K562 (cell line): Measurements from ENCODE around the gene RHOB. TPM values are rescaled to one million over a fixed set of nuclear protein-coding genes. Genes with fewer than 3 reads are reported as not detected.

ENCODE experiments used
- ATAC-seq: fragments of 200-7000 bp; cut with Tn5 transposase; 3 replicates; pipeline ENCODE4 v1.9.1; 2020; ENCODE audit warnings: moderate library complexity
- BruUV-seq: library from RNA; stranded (reverse); fragments of 400-500 nt; replicated peaks from 2 replicates; lab custom pipeline; 2021; lab: Mats Ljungman, UMichigan
- CTCF ChIA-PET: fragments of 300-600 bp; formaldehyde crosslinking; extraction: SDS; loops from one replicate; lab custom pipeline; 2021; ENCODE audit warnings: low intra/inter-chr PET ratio; lab: Yijun Ruan, JAX
- POLR2A ChIA-PET: fragments of 300-600, 350-650 bp; sonication (Branson Sonifier 250); formaldehyde crosslinking; extraction: SDS; loops from one replicate; lab custom pipeline; 2021; ENCODE audit warnings: antibody characterized with exemption, inconsistent platforms; lab: Yijun Ruan, JAX
- DNase-seq, 4 experiments: peaks; one replicate each; pipeline versions ENCODE4 v3.0.0 to v3.0.0-alpha.2; 2011 to 2018; ENCODE audit warnings: low spot score in 3 of 4, mixed read lengths in 3 of 4; ENCODE audit errors: extremely low read depth in 1 of 4
- FAIRE-seq: peaks from 2 replicates; lab custom pipeline; 2011; peaks lifted over from hg19 to GRCh38; lab: Jason Lieb, UNC
- H2AFZ ChIP-seq: 2 replicates; pipeline ENCODE4 v1.6.0; 2011; ENCODE audit warnings: low read depth, low read length, control low read depth, inconsistent platforms
- H3K27ac ChIP-seq: fragments of 200-600 bp; 3 replicates; pipeline ENCODE4 v1.8.0; 2011; ENCODE audit warnings: low read depth, mild to moderate bottlenecking, control low read depth, inconsistent platforms, low read length, moderate library complexity, mixed read lengths; ENCODE audit errors: extremely low read depth
- H3K27me3 ChIP-seq, 2 experiments: fragments of 300-600 bp in 1 of 2; 2 replicates in 1 of 2; 3 replicates in 1 of 2; pipeline versions ENCODE4 v1.6.0 to v1.8.0; 2011; ENCODE audit warnings: inconsistent platforms in 2 of 2, low read length in 2 of 2, mild to moderate bottlenecking in 1 of 2, mixed read lengths in 1 of 2, moderate library complexity in 1 of 2; ENCODE audit not compliant: control insufficient read depth in 2 of 2, insufficient read depth in 2 of 2
- H3K36me3 ChIP-seq: fragments of 300-600 bp; 3 replicates; pipeline ENCODE4 v1.8.0; 2011; ENCODE audit warnings: mild to moderate bottlenecking, low read length, inconsistent platforms; ENCODE audit not compliant: control insufficient read depth, insufficient read depth
- H3K4me1 ChIP-seq, 2 experiments: fragments of 200-600 bp in 1 of 2; replicated peaks in 1 of 2; 2 replicates in 1 of 2; 3 replicates in 1 of 2; pipeline versions ENCODE4 v1.5.1 to v1.8.0; 2011; ENCODE audit warnings: inconsistent platforms in 2 of 2, low read length in 2 of 2, mild to moderate bottlenecking in 1 of 2, mixed read lengths in 1 of 2, moderate library complexity in 1 of 2; ENCODE audit not compliant: control insufficient read depth in 2 of 2, insufficient read depth in 2 of 2
- H3K4me2 ChIP-seq: 2 replicates; pipeline ENCODE4 v1.6.1; 2011; ENCODE audit warnings: low read length, control low read depth, inconsistent platforms, mixed read lengths; ENCODE audit not compliant: insufficient read depth
- H3K4me3 ChIP-seq: fragments of 200-600 bp; sonication (generic), shearing (Covaris generic); 2 replicates; pipeline ENCODE4 v1.5.1; 2016; ENCODE audit warnings: control low read depth, inconsistent platforms
- H3K79me2 ChIP-seq: fragments of 200-600 bp; 3 replicates; pipeline ENCODE4 v1.8.0; 2011; ENCODE audit warnings: low read length, inconsistent platforms; ENCODE audit not compliant: control insufficient read depth, insufficient read depth
- H3K9ac ChIP-seq, 2 experiments: 2 replicates each; pipeline versions ENCODE4 v1.6.0 to v1.6.1; 2011; ENCODE audit warnings: low read depth in 2 of 2, low read length in 2 of 2, control low read depth in 1 of 2, inconsistent platforms in 1 of 2, mild to moderate bottlenecking in 1 of 2, mixed read lengths in 1 of 2; ENCODE audit not compliant: insufficient read depth in 1 of 2
- H3K9me1 ChIP-seq: one replicate; pipeline ENCODE4 v1.6.0; 2011; ENCODE audit warnings: inconsistent platforms, mild to moderate bottlenecking, low read length, moderate library complexity; ENCODE audit not compliant: control insufficient read depth, insufficient read depth
- H3K9me3 ChIP-seq: replicated peaks from 2 replicates; pipeline ENCODE4 v1.5.1; 2011; ENCODE audit warnings: low read depth, low read length, inconsistent platforms; ENCODE audit not compliant: control insufficient read depth, insufficient read depth
- H4K20me1 ChIP-seq: replicated peaks from 2 replicates; pipeline ENCODE4 v1.6.1; 2011; ENCODE audit warnings: low read length, inconsistent platforms, mixed read lengths; ENCODE audit not compliant: control insufficient read depth, insufficient read depth
- BDP1 ChIP-seq: IDR thresholded peaks from 3 replicates; pipeline ENCODE4 v1.6.1; 2011; ENCODE audit not compliant: insufficient read length, insufficient read depth
- ETS1 ChIP-seq: conservative IDR thresholded peaks from 2 replicates; pipeline ENCODE4 v1.6.1; 2011; ENCODE audit warnings: low read depth, mild to moderate bottlenecking, low read length; ENCODE audit not compliant: control insufficient read depth
- GATAD2A ChIP-seq: fragments of 450-650 bp; IDR thresholded peaks from 2 replicates; pipeline ENCODE4 v1.6.1; 2017
- HOXB6 ChIP-seq: fragments of 250-450 bp; sonication (Bioruptor Pico); IDR thresholded peaks from 2 replicates; pipeline ENCODE4 v1.5.1; 2022; ENCODE audit warnings: mild to moderate bottlenecking, borderline replicate concordance
- PPARD ChIP-seq: fragments of 250-450 bp; sonication (Bioruptor Pico); IDR thresholded peaks from 2 replicates; pipeline ENCODE4 v1.8.0; 2022; ENCODE audit warnings: inconsistent platforms, mild to moderate bottlenecking, moderate library complexity
- PTBP1 ChIP-seq: fragments of 200-400 bp; formaldehyde crosslinking; IDR thresholded peaks from 2 replicates; pipeline ENCODE4 v1.6.1; 2017; ENCODE audit warnings: low read depth, low read length
- RB1 ChIP-seq: fragments of 450-650 bp; IDR thresholded peaks from 2 replicates; pipeline ENCODE4 v1.6.1; 2017; ENCODE audit warnings: low read depth, mild to moderate bottlenecking
- SMAD2 ChIP-seq: fragments of 150-350 bp; IDR thresholded peaks from 2 replicates; pipeline ENCODE4 v1.6.1; 2014; ENCODE audit warnings: low read depth, mild to moderate bottlenecking, low read length
- ZBTB8A ChIP-seq: fragments of 450-650 bp; IDR thresholded peaks from 2 replicates; pipeline ENCODE4 v1.6.1; 2018; ENCODE audit warnings: mild to moderate bottlenecking, moderate library complexity; ENCODE audit not compliant: partially characterized antibody
- ZNF76 ChIP-seq: fragments of 250-450 bp; sonication (Bioruptor Pico); IDR thresholded peaks from 2 replicates; pipeline ENCODE4 v1.4.0; 2020; ENCODE audit warnings: mild to moderate bottlenecking, moderate library complexity, borderline replicate concordance
- WGBS: fragments of 100-300 bp; shearing (Covaris generic); methylation state at CpG from one replicate; pipeline ENCODE4 v1.1.6; 2016; ENCODE audit warnings: low coverage, mixed read lengths; ENCODE audit not compliant: insufficient coverage; ENCODE audit errors: missing lambda C conversion rate; 5-methylcytosine and 5-hydroxymethylcytosine counted together
- in situ Hi-C: fragments of 300-500 bp; cut with MboI; formaldehyde crosslinking; loops from 4 replicates; pipeline ENCODE4 v1.15.0; 2018; ENCODE audit warnings: inconsistent platforms, mixed read lengths
- intact Hi-C: fragments of 100-400 bp; cut with micrococcal nuclease; formaldehyde crosslinking; loops from 2 replicates; pipeline ENCODE4 v1.14.2; 2022
- polyA plus RNA-seq, 8 experiments: library from polyadenylated mRNA; depleted of rRNA in 4 of 8; stranded (reverse) in 5 of 8; unstranded in 3 of 8; fragments of >200 nt; fragmentation: Nextera tagmentation in 2 of 8; fragmentation: Illumina TruSeq in 1 of 8; extraction: Ambion mirVana in 2 of 8; extraction: Trizol in 1 of 8; gene quantifications; 2 replicates each; pipeline versions ENCODE4 v1.2.1 to v1.2.3, GENCODE V29; 2011 to 2014; ENCODE audit warnings: inconsistent platforms in 1 of 8, missing spikeins in 1 of 8
- total RNA-seq, 7 experiments: library from RNA; depleted of rRNA in 6 of 7; stranded (reverse); fragments of >200 nt in 6 of 7; fragmentation: Illumina TruSeq in 2 of 7; extraction: Trizol in 2 of 7; gene quantifications; 2 replicates each; pipeline versions ENCODE4 v1.2.1 to v1.2.3, GENCODE V29; 2011 to 2021; ENCODE audit warnings: low replicate concordance in 1 of 7
- TF ChIP-seq, protein P1 (sequence below): fragments of 450-650 bp; IDR thresholded peaks from 2 replicates; pipeline ENCODE4 v1.7.0; 2016; ENCODE audit warnings: borderline replicate concordance
- TF ChIP-seq, protein P2 (sequence below): sonication (generic); formaldehyde crosslinking; IDR thresholded peaks from 2 replicates; pipeline ENCODE4 v1.8.1; 2023; ENCODE audit warnings: missing genetic modification reagents, mild to moderate bottlenecking, borderline replicate concordance
- TF ChIP-seq, protein P3 (sequence below): fragments of 250-450 bp; sonication (Bioruptor Pico); IDR thresholded peaks from 2 replicates; pipeline ENCODE4 v1.4.0; 2020; ENCODE audit warnings: borderline replicate concordance

The RHOB gene
- total and polyA plus RNA-seq, 9 of the 15 experiments (the other 6 are each of a cell fraction or from before 2014, with no cell fraction given), result 0.07 to 4.8 (median 1.1) TPM

DNA sequence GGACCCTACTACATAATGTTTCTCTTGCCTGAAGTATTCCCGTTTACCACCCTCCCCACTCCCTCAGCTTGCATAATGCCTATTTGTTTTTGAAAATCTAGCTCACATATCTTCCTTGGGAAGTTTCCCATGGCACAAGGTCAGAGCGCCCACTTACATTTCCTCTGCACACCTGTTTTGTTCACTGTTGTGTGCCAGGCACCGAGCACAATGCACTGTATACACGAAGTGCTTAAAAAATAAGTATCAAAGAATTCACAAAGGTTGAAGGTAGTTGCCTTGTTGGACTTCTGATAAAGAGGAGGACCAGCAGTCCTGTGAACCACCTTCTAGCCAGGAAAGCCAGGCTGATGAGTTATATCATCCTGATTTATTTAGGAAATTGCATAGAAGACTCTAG lies 16.8 kb upstream of the RHOB start:
- CTCF ChIA-PET, result no interaction called here
- Histone ChIP-seq H3K4me1 (peaks cover 6 to 29% of the 10 kb centered on the region in 2 experiments; a peak in 4 of 5 replicates), H3K27ac (no peak overlapping the region; the same call in 2 of the 3 replicates), H3K27me3 (no peaks in the 10 kb centered on the region), H4K20me1 (no peaks in the 10 kb centered on the region), H3K36me3 (no peaks in the 10 kb centered on the region), H3K9me1 (no peaks in the 10 kb centered on the region), H3K79me2 (no peaks in the 10 kb centered on the region), H3K4me2 (no peak overlapping the region), H3K9ac (no peak overlapping the region), H2AFZ (no peak overlapping the region), H3K4me3 (no peak overlapping the region), H3K9me3 (no peaks in the 10 kb centered on the region)
- ATAC-seq (no peak), FAIRE-seq (no peak), DNase-seq (no peak)
- in situ Hi-C loops, result loop anchor here (25.0 kb wide), 1 partner anchor 507 kb away; no protein-coding TSS in a partner anchor
- WGBS, result 28% methylated on average over 4 of the region's 4 CpGs
- POLR2A ChIA-PET, result interaction anchor here (1.8 kb wide), 1 partner anchor 9 kb away, joined by 8 read pairs; no protein-coding TSS in a partner anchor
- intact Hi-C loops, result no loop called here
- BruUV-seq, result no TSS peak
- TF ChIP-seq, protein P1, sequence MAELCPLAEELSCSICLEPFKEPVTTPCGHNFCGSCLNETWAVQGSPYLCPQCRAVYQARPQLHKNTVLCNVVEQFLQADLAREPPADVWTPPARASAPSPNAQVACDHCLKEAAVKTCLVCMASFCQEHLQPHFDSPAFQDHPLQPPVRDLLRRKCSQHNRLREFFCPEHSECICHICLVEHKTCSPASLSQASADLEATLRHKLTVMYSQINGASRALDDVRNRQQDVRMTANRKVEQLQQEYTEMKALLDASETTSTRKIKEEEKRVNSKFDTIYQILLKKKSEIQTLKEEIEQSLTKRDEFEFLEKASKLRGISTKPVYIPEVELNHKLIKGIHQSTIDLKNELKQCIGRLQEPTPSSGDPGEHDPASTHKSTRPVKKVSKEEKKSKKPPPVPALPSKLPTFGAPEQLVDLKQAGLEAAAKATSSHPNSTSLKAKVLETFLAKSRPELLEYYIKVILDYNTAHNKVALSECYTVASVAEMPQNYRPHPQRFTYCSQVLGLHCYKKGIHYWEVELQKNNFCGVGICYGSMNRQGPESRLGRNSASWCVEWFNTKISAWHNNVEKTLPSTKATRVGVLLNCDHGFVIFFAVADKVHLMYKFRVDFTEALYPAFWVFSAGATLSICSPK, result no peak
- no peak for TF ChIP-seq GATAD2A
- TF ChIP-seq SMAD2, result no peak
- TF ChIP-seq PPARD (CRISPR knock-in tag), result no peak
- TF ChIP-seq, protein P2, sequence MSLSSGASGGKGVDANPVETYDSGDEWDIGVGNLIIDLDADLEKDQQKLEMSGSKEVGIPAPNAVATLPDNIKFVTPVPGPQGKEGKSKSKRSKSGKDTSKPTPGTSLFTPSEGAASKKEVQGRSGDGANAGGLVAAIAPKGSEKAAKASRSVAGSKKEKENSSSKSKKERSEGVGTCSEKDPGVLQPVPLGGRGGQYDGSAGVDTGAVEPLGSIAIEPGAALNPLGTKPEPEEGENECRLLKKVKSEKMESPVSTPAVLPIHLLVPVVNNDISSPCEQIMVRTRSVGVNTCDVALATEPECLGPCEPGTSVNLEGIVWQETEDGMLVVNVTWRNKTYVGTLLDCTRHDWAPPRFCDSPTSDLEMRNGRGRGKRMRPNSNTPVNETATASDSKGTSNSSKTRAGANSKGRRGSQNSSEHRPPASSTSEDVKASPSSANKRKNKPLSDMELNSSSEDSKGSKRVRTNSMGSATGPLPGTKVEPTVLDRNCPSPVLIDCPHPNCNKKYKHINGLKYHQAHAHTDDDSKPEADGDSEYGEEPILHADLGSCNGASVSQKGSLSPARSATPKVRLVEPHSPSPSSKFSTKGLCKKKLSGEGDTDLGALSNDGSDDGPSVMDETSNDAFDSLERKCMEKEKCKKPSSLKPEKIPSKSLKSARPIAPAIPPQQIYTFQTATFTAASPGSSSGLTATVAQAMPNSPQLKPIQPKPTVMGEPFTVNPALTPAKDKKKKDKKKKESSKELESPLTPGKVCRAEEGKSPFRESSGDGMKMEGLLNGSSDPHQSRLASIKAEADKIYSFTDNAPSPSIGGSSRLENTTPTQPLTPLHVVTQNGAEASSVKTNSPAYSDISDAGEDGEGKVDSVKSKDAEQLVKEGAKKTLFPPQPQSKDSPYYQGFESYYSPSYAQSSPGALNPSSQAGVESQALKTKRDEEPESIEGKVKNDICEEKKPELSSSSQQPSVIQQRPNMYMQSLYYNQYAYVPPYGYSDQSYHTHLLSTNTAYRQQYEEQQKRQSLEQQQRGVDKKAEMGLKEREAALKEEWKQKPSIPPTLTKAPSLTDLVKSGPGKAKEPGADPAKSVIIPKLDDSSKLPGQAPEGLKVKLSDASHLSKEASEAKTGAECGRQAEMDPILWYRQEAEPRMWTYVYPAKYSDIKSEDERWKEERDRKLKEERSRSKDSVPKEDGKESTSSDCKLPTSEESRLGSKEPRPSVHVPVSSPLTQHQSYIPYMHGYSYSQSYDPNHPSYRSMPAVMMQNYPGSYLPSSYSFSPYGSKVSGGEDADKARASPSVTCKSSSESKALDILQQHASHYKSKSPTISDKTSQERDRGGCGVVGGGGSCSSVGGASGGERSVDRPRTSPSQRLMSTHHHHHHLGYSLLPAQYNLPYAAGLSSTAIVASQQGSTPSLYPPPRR (CRISPR knock-in tag), result no peak
- no peak for TF ChIP-seq ZNF76 (CRISPR knock-in tag)
- no peak for TF ChIP-seq ETS1
- TF ChIP-seq BDP1, result no peak
- no peak for TF ChIP-seq PTBP1
- TF ChIP-seq, protein P3, sequence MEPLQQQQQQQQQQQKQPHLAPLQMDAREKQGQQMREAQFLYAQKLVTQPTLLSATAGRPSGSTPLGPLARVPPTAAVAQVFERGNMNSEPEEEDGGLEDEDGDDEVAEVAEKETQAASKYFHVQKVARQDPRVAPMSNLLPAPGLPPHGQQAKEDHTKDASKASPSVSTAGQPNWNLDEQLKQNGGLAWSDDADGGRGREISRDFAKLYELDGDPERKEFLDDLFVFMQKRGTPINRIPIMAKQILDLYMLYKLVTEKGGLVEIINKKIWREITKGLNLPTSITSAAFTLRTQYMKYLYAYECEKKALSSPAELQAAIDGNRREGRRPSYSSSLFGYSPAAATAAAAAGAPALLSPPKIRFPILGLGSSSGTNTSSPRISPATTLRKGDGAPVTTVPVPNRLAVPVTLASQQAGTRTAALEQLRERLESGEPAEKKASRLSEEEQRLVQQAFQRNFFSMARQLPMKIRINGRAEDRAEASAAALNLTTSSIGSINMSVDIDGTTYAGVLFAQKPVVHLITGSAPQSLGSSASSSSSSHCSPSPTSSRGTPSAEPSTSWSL (CRISPR knock-in tag), result no peak
- TF ChIP-seq HOXB6 (CRISPR knock-in tag), result no peak
- TF ChIP-seq ZBTB8A, result no peak
- no peak for TF ChIP-seq RB1
